B cell (primary cell): Measurements from ENCODE around the gene ITFG2.
"Not testable (repeated sequence)": the region's sequence is repeated elsewhere in the genome, so short reads cannot be mapped to it uniquely, and the experiment has no call there.

Source experiments
- EZH2 ChIP-seq: IDR thresholded peaks from 2 replicates; pipeline ENCODE4 v1.6.1; 2012; ENCODE audit warnings: borderline replicate concordance, low read depth, mild to moderate bottlenecking, moderate library complexity, low read length; ENCODE audit not compliant: insufficient read depth, poor library complexity, severe bottlenecking
- TF ChIP-seq, protein P1 (sequence below): fragments of 200-600 bp; IDR thresholded peaks from one replicate; pipeline ENCODE4 v1.8.0; 2022; ENCODE audit warnings: antibody characterized with exemption, mild to moderate bottlenecking

DNA sequence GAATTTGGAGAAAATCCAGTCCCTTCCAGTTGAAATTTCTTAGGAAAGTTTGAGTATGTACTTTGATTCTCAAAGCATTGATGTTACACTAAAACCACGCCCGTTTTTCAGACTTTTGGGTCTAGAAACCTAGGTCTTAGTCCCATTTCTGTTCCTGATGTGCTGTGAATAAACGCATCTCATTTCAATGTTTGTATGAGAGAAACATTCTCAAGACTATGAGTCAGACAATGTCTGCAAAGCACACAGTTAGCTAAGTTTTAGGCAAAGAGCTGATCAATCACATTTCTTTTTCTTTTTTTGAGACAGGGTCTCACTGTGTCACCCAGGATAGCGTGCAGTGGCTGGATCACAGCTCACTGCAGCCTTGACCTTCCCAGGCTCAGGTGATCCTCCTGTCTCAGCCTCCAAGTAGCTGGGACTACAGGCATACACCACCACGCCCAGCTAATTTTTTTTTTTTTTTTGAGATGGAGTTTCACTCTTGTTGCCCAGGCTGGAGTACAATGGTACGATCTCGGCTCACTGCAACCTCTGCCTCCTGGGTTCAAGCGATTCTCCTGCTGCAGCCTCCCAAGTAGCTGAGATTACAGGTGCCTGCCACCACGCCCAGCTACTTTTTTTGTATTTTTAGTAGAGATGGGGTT is 56.6 kb downstream of the ITFG2 start:
- TF ChIP-seq, protein P1, sequence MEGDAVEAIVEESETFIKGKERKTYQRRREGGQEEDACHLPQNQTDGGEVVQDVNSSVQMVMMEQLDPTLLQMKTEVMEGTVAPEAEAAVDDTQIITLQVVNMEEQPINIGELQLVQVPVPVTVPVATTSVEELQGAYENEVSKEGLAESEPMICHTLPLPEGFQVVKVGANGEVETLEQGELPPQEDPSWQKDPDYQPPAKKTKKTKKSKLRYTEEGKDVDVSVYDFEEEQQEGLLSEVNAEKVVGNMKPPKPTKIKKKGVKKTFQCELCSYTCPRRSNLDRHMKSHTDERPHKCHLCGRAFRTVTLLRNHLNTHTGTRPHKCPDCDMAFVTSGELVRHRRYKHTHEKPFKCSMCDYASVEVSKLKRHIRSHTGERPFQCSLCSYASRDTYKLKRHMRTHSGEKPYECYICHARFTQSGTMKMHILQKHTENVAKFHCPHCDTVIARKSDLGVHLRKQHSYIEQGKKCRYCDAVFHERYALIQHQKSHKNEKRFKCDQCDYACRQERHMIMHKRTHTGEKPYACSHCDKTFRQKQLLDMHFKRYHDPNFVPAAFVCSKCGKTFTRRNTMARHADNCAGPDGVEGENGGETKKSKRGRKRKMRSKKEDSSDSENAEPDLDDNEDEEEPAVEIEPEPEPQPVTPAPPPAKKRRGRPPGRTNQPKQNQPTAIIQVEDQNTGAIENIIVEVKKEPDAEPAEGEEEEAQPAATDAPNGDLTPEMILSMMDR, result not testable (repeated sequence)
- not testable (repeated sequence) for TF ChIP-seq EZH2
